GM21786 (cell line): ENCODE measurements around the gene DNER.
"Not testable (repeated sequence)": the region's sequence is repeated elsewhere in the genome, so short reads cannot be mapped to it uniquely, and the experiment has no call there.

Experiments used
- ATAC-seq: cut with Tn5 transposase; IDR thresholded peaks from one replicate; pipeline ENCODE4 v1.9.1; 2021; ENCODE audit not compliant: unreplicated experiment

DNER gene

DNA sequence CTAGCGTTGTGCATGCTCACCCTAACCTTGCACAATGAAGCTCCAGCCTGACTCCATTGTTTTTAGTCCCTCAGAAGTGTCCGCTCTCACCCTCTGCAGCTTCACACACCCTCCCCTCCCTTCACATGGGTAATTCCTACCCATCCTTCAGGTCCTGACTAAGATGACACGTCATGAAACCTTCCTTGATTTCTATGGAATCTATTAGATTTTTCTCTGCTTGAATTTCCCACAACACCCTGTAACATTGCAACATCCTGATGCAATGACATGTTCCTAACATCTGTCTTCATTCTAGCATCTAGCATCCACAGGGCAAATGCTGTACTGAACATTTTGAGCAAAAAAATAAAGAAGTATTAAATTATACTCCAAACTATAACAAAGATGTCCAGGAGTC lies 366.2 kb downstream of the DNER start:
- ATAC-seq: no peak

DNA sequence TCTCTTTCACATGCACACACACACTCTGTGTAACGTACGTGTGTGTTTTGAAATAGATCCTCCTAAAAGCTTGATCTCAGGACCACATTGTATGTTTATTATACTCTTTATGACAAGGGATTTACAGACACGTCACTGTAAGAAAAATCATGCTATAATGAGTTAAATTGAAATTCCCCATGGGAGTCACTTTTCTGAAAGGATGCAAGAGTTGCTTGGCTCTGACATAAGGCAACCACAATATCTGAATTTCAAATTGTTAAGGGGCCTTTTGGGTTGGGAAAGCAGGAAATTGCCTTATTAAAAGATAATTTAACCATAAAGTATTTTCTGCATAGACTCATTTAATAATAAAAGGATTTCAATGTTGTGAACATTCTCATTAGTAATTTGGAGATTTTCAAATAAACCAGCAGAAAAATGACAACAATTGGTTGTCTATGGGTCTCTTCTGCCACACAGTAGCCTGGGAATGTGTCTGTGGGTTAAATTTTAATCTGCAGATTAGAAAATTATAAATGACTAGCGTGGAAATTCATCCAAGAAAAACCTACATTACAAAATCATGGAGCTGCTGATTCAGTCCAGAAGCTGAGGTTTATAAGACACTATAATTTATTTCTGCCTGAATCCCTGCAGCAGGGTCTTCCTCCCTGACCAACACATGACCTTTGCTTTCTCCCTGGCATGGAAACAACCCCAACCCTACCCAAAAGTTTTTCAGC lies 367.4 kb downstream of the DNER start:
- ATAC-seq: no peak

DNA sequence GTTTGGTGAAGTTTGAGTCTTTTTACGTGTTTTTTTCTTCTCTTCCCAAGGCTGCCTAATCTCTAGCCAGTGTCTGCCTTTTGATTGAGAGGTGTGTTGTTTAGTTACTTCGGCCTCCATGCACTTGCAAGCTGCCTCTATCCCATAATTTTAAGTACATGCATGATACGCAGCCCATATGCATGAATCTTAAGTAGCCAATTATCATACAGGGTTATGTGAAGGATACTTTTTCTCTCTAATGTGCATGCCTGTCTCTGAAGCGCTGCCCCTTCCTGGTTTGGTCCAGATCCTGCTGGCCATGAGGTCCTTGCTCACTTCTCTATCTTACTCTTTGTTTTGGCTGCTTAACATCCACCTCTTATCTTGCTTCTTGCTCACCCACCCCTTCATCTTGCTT lies 369.4 kb downstream of the DNER start:
- no peak for ATAC-seq

DNA sequence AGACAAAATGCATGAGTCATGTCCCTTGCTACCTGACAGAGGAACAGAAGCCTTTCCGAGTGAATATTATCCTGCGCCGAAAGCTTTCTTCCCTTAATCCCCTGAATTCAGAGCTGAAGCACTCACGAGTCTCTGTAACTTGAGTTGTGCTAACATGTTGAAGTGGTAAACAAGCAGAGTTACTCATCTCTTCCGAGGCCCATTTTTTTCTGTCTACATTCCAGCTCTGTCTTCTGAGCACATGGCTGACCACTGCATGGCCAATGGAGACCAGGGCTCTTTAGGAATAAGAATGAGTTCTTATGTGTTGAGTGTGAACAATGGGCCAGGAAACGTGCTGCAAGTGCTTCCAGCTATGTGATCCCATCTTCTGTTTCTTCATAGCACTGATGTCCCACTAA lies 370.2 kb downstream of the DNER start:
- ATAC-seq: no peak

DNA sequence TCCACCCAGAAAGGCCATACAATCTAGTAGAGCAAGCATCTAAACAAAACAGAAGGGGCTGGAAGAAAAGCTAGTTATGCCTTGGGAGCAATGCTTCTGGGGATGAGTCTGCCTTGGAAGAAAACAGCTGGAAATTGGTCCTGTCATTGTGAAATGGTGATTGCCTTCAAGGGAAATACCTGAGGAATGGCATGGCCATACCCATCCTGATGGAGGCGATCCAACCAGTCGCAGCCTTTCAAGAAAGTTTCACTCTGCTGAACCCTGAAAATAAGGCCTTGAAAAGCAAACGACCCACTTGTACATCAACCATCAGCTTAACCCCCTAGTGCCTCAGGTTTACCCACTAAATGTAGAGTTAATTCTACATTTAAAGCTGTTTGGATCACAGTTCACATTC lies 370.7 kb downstream of the DNER start:
- ATAC-seq: no peak

DNA sequence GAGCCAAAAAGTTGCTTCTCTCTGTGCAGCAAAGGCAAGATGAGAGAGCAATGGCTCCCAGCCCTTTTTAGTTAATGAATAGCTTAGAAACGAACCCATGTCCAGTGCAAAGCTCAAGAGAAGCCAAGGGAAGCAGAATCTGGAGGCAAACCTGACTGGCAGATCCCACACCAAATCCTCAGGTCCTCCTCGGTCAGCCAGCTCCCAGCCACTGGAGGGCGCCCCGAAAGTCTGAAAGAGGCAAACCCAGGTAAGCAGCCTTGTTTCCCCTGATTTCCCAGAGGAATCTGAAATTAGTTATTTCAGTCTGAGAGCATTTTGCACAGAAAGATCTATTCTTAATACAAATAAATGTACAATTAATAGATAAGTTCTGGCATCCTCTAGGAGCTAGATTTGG lies 372.0 kb downstream of the DNER start:
- no peak for ATAC-seq

DNA sequence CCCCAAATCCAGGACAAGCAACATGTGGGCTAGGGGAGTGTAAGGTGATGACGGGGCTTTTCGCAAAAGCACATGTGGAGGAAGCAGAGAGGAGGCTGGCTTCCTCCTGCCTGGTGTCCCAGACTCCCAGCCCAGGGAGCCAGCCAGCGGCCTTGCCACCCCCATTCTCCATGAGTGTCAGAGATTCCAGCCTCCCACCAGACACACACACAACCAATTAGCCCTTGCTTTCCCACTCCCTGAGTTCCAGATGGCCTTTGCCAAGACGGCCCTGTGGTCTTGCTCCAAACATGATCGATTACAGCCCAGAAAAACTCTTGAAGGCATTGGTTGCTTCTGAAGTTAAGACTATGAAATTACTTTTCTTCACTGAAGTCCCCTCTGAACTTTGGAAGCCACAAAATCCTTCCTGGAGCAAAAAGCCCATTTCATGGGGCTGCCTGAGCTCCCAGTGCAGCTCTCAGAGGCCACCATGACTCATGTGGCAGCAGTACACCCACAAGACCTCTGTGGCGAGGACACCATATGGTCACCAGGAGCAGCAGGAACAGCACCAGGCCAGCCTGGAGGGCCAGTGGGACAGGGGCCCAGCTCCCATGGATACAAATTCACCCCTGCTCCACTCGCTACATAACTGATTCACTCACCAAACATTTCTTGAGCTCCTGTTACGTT lies 374.1 kb downstream of the DNER start:
- no peak for ATAC-seq

DNA sequence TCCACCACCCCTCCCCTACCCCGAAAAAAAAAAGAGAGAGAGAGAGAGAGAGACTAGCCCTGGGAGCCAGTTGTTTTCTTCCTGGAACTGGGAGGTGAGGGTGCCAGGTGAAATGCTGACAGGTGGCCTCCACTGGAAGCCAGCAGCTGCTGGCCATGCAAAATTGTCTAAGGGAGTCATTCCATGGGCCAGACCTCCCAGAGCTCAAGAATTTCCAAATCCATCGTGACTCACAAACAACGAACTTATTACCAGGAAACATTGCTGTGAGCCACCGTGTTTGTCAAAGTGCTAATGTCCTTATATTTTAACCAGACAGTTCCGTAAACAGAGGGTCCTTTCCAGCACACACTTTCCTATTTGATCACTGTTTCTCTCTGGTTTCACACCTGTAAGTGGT lies 374.7 kb downstream of the DNER start:
- no peak for ATAC-seq

DNA sequence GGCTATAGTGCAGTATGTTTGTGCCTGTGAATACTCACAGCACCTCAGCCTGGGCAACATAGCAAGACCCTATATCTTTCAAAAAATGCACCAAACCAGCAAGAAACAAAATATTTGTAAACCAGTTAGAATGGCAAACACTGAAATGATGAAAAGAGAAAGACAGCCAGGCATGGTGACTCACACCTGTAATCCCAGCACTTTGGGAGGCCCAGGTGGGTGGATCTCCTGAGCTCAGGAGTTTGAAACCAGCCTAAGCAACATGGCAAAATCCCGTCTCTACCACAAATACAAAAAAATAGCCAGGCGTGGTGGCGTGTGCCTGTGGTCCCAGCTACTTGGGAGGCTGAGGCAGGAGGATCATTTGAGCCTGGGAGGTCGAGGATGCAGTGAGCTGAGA lies 375.2 kb downstream of the DNER start:
- not testable (repeated sequence) for ATAC-seq

DNA sequence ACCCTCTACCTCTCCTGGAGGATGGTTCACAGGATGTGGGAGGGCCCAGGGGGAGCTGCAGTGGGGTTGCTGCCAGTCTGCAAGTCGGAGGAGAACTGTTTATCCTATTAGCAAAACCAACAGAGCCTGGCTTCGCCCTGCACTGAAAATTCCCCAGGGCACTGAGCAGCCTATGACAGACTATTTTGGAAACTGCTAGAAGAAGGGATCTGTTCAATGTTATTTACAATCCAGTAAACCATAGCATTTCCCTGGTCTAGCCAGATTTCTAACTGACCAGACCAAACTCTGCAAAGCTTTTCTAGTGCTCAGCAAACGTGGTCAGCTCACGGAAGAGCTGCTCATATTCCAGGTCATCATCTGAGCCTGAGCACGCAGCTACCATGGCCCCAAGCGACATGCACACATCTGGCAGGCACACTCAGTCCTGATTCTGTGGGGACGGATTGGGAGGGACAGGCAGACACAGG lies 378.4 kb downstream of the DNER start:
- no peak for ATAC-seq

DNA sequence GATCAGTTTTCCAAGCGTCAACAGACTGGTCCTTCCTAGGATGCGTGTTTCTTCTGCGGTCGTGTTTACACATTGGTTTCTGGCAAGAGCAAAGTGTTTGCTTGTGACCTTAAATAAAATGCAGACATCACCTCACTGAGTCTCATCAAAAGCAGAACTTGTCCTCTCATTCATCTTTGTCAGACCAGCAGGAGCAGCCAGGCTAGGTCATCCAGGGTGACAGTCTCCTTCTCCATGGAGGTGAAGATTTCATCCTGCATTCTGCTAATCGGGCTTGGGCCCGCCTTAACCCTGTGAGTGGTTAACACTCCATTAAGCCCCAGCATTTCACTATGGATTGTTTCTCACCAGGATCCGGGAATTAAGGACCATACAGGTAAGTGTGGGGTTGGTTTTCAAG lies 379.0 kb downstream of the DNER start:
- no peak for ATAC-seq

DNA sequence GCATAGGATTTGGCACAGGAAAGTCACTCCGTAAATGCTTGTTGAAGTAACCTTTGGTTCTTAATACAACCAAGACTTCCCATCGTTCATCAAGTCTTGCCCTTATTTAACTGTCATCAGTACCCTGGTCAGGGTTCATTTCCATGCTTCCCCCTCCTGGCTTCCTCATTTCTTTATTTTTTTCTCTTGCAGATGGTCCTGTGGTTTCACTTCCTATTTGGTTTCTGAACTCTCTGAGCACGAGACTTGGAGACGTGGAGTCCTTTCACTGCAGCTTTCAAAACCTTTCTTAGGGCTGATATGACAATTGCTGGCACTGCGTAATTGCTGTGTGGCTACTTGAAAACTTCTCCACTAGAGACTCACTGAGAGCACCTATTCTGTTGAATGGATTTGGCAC lies 383.4 kb downstream of the DNER start:
- ATAC-seq: no peak

DNA sequence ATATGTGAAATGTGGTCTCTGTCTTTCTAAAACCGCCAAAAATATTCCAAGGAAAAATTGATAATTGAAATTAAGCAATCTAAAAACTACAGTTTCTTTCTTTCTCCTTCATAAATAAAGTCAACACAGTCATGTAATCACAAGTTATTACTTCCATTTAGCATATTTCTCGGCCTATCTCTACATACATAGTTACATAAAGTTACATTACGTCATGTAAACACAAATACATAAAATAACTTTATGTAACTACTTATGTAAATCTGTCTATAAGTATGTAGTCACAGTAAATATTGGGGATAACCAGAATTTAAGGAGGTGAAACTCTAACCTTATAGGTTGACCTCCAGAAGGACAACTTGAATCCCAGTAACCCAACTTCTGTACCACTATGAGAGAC lies 394.8 kb downstream of the DNER start:
- ATAC-seq: no peak

DNA sequence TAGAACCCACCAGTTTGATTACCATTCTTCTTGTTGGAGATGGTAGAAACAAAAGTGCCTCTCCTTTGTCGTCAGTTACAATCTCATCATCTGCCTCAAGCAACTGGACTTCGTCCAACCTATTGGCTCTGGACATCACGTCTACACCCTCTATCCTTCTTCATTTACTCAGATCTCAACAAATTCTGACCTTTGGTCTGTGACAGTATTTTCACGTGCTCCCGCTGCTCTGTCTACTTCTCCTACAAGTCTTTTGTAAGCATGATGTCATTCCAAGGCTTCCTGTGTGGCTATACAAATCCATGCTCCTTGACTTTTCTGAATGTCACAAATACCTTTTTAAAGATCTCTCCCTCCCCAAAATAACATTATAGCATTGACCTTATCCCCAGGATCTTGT lies 400.2 kb downstream of the DNER start:
- no peak for ATAC-seq

DNA sequence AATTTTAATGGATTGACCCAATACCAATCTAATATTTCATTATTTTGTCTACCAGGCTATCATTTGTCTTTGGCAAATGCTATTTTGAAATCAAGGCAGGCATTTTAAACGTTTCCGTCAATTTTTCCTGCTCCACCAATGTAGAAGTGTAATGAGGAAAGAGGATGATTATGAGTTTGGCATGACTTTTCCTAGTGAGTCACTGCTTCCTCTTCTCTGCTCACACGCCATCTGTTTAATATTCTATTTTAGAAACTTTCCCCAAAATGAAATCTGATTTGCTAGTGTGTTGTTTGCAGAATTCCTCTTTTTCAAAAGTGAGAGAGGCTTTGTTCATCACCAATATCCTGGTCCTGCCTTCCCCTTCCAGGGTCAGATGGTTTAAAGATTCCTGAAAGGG lies 400.8 kb downstream of the DNER start:
- ATAC-seq: no peak
